Activated CD4-positive, alpha-beta T cell treated with anti-CD3 and anti-CD28 coated beads, Interleukin-2, amount 50 U/mL, for 16 hours (primary cell): ENCODE measurements around the gene ANKMY1.

Source experiments
- DNase-seq: peaks from one replicate; pipeline ENCODE4 v3.0.0-alpha.2; 2020

ANKMY1 gene

GRCh38 chr2:240468303-240469238 is 89.2 kb downstream of the ANKMY1 start:
- no peak for DNase-seq

- DNase-seq = no peak
Measured at GRCh38 chr2:240467659-240468302, 90.0 kb downstream of the ANKMY1 start.

- DNase-seq = no peak
Measured at GRCh38 chr2:240467149-240467642, 90.6 kb downstream of the ANKMY1 start.

GRCh38 chr2:240466579-240467148 is 91.1 kb downstream of the ANKMY1 start:
- DNase-seq = no peak

- DNase-seq = no peak
Measured at GRCh38 chr2:240465765-240466578, 91.8 kb downstream of the ANKMY1 start.

DNA sequence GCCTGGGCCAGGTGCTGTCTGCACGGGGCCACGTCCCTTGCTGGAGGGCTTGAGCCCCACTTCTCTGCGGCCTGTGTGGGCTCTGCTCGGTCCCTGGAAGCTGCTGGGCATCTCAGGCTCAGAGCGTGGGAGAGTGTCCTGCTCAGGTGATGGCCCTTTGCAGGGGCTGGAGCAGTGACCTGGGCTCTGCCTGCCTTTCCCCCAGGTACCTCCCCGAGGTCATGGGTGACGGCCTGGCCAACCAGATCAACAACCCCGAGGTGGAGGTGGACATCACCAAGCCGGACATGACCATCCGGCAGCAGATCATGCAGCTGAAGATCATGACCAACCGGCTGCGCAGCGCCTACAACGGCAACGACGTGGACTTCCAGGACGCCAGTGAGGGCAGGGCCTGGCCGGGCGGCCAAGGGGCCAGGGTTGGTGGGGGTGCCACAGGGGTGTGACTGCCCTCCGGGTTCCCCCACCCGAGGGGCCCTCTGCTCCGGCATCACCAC is 92.5 kb downstream of the ANKMY1 start:
- DNase-seq = no peak

GRCh38 chr2:240464514-240465241 is 93.1 kb downstream of the ANKMY1 start:
- no peak for DNase-seq

DNA sequence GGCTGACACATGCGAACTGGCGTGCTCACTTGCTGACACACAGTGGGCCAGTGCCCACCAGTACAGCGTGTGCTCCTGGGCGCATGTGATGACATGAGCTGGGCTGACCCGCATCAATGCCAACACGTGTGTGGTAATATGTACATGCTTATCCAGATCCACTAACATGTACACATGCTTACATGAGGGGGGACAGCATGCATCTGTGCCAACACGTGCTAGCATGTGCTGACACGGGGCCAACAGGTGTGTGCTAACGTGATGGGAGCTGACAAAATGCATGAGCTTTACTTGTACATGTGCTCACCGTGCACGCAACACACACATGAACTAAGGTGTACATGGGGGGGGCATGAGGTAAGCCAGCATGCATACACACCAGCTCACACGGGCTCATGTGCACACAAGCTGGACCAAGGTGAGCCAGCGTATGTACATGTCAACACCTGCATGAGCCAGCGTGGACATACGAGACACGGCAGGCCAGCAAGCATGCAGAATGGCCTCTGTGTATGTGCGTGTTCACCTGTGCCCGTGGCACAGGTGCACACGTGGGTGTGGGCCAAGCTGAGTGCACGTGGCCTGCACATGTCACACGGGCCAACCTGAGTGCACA is 93.8 kb downstream of the ANKMY1 start:
- no peak for DNase-seq

DNA sequence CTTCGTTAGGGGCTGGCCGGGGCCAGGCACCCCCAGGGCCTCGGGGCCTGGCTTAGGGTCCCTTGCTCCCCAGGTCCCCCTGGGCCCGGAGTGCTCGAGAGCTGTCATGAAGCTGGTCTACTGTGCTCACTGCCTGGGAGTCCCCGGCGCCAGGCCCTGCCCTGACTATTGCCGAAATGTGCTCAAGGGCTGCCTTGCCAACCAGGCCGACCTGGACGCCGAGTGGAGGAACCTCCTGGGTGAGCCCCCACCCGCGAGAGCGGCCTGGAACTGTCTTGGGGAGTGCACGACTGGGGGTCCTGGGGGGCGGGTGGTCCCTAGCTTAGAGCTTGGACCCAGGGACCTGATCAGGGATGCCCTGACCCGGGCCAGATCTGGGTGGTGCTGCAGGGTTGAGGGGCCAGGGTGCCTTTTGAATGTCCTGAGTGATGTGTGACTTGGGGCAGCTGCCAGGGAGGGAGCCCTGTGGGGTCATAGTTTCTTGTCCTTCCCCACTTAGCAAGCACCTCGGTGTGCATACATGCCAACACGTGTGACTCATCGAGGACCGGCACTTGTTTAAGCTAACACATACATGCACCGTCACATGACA is 94.4 kb downstream of the ANKMY1 start:
- no peak for DNase-seq

DNA sequence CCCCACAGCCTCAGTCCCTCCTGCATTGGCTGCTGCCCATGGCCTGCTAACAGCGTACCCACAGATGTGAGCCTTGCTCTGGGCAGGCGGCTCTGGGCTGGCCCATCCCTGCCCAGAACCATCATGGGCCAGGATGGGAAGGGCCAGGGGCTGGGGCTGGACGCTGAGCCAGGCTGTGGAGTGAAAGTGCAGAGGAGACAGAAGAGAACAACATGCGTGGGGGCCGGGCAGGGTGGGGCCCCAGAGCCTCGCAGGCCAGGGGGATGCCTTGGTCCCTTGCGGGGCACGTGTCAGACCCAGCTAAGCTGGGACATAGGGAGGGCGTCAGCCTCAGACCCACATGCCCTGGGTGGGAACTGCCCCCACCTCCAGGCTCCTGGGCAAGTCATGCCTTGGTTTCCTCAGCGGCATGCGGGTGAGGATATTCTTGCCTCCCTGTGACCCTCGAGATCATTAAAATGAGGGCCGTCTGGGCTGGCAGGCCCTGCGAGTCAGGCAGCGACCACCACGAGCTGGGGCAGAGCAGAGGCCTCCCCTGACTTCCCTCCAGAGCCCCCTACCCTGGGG is 95.0 kb downstream of the ANKMY1 start:
- no peak for DNase-seq

DNA sequence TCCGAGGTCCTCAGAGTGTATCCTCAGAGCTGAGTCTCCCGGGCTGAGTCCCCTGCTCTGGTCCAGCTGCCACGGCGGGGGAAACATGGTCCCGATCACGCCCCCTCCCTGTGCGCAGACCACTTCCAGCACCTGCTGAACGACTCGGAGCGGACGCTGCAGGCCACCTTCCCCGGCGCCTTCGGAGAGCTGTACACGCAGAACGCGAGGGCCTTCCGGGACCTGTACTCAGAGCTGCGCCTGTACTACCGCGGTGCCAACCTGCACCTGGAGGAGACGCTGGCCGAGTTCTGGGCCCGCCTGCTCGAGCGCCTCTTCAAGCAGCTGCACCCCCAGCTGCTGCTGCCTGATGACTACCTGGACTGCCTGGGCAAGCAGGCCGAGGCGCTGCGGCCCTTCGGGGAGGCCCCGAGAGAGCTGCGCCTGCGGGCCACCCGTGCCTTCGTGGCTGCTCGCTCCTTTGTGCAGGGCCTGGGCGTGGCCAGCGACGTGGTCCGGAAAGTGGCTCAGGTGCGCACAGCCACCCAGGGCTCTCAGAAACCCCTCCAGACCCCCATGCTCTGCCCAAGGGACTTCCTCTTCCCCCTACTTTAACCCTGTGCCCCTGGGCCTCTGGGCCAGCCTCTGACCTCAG is 95.6 kb downstream of the ANKMY1 start:
- DNase-seq = no peak

GRCh38 chr2:240461471-240462072 is 96.2 kb downstream of the ANKMY1 start:
- DNase-seq = no peak

- DNase-seq = no peak
Measured at GRCh38 chr2:240460781-240461431, 96.9 kb downstream of the ANKMY1 start.

DNA sequence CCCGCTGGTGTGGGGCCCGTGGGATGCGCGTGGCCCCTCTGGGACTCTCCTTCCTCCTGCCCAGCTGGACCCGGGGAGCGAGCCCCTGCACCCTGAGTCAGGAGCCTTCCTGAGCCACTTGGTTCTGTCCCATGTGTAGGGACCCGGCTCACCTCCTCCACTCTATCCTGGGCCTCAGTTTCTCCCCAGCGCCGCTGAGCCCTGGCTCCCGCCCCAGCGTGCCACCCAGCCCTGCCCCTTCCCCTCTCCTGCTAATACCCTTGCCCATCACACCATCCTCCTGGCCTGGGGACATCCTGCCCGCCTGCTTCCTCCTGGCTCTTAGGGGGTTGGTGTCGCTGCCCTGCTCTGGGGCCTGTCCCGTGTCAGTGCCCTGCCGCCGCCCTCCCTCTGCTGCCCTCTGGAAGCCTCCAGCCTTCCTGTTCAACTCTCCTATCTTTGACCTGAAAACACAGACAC is 97.5 kb downstream of the ANKMY1 start:
- no peak for DNase-seq

- DNase-seq = no peak
Measured at GRCh38 chr2:240459401-240460252, 98.2 kb downstream of the ANKMY1 start.

DNA sequence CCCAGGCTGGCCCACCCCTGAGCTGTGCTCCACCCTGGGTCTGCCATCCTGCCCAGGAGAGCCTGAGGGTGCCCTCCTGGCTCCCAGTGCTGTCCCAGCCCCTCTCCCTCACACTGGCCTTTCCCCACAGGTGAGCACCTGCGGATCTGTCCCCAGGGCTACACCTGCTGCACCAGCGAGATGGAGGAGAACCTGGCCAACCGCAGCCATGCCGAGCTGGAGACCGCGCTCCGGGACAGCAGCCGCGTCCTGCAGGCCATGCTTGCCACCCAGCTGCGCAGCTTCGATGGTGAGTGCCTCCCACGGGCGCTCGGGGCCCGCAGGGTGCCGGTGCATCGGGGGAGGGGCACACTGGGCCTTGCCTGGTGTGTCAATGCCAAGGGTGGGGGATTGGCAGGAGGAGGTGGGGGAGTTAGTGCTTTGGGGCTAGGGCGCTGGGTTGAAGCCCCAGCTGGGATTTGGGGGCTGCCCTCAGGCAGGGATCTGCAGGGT is 98.8 kb downstream of the ANKMY1 start:
- no peak for DNase-seq

GRCh38 chr2:240458044-240458899 is 99.5 kb downstream of the ANKMY1 start:
- no peak for DNase-seq
